NCI-H82 (cell line): Measurements from ENCODE around the gene NRG2.

Experiments
- DNase-seq: peaks from one replicate; lab custom pipeline; 2025; lab: John Stamatoyannopoulos, UW

Gene NRG2

GRCh38 chr5:139903795-139904565, 139.1 kb downstream of the NRG2 start:
- DNase-seq, result no peak

- DNase-seq, result no peak
These were observed 139.7 kb downstream of the NRG2 start for GRCh38 chr5:139903450-139903794.

GRCh38 chr5:139901986-139902385, 141.1 kb downstream of the NRG2 start:
- no peak for DNase-seq

- DNase-seq, result no peak
These were observed 141.9 kb downstream of the NRG2 start for GRCh38 chr5:139901251-139901575.

- no peak for DNase-seq
These were observed 142.4 kb downstream of the NRG2 start for GRCh38 chr5:139900546-139901250.

- DNase-seq, result no peak
These were observed 144.1 kb downstream of the NRG2 start for GRCh38 chr5:139898981-139899380.

- no peak for DNase-seq
These were observed 145.1 kb downstream of the NRG2 start for GRCh38 chr5:139897982-139898381.

GRCh38 chr5:139897342-139897741, 145.8 kb downstream of the NRG2 start:
- DNase-seq, result peak; percentile 19

GRCh38 chr5:139896718-139897117, 146.4 kb downstream of the NRG2 start:
- no peak for DNase-seq

GRCh38 chr5:139895647-139896046, 147.5 kb downstream of the NRG2 start:
- DNase-seq, result no peak

GRCh38 chr5:139895046-139895445, 148.1 kb downstream of the NRG2 start:
- no peak for DNase-seq

GRCh38 chr5:139893873-139894272, 149.2 kb downstream of the NRG2 start:
- DNase-seq, result no peak

- DNase-seq, result no peak
These were observed 153.7 kb downstream of the NRG2 start for GRCh38 chr5:139889410-139889809.

GRCh38 chr5:139888370-139888769, 154.7 kb downstream of the NRG2 start:
- no peak for DNase-seq

GRCh38 chr5:139886213-139886612, 156.9 kb downstream of the NRG2 start:
- DNase-seq, result no peak

GRCh38 chr5:139885857-139886208, 157.3 kb downstream of the NRG2 start:
- DNase-seq, result no peak

- no peak for DNase-seq
These were observed 157.8 kb downstream of the NRG2 start for GRCh38 chr5:139885172-139885856.

GRCh38 chr5:139884734-139885133, 158.4 kb downstream of the NRG2 start:
- DNase-seq, result no peak

- no peak for DNase-seq
These were observed 159.0 kb downstream of the NRG2 start for GRCh38 chr5:139884144-139884543.

- DNase-seq, result no peak
These were observed 160.0 kb downstream of the NRG2 start for GRCh38 chr5:139882961-139883539.

GRCh38 chr5:139882316-139882715, 160.8 kb downstream of the NRG2 start:
- no peak for DNase-seq

GRCh38 chr5:139881143-139881733, 161.9 kb downstream of the NRG2 start:
- no peak for DNase-seq
